PC-3 (cell line): ENCODE data around the gene FAM184A. TPM values are rescaled to one million over a fixed set of nuclear protein-coding genes. Genes with fewer than 3 reads are reported as not detected.

Experiments
- ATAC-seq: fragments of 200-7000 bp; cut with Tn5 transposase; 2 replicates; pipeline ENCODE4 v1.9.1; 2020; ENCODE audit warnings: mild to moderate bottlenecking, moderate library complexity
- BruUV-seq: library from RNA; stranded (reverse); fragments of 400-500 nt; replicated peaks from 2 replicates; lab custom pipeline; 2021; lab: Mats Ljungman, UMichigan
- CTCF ChIA-PET: fragments of 300-600 bp; sonication (Branson Sonifier 250); formaldehyde crosslinking; loops from one replicate; lab custom pipeline; 2022; ENCODE audit warnings: antibody characterized with exemption; lab: Charles Lee
- POLR2A ChIA-PET: fragments of 300-600 bp; sonication (Branson Sonifier 250); formaldehyde crosslinking; loops from one replicate; lab custom pipeline; 2022; ENCODE audit warnings: antibody characterized with exemption; ENCODE audit not compliant: unreplicated experiment; lab: Charles Lee
- DNase-seq: peaks from one replicate; pipeline ENCODE4 v3.0.0-alpha.2; 2015
- H2AFZ ChIP-seq: fragments of 300-600 bp; sonication (generic); 2 replicates; pipeline ENCODE4 v1.6.0; 2016; ENCODE audit warnings: antibody characterized with exemption, low read length
- H3F3A ChIP-seq: fragments of 300-600 bp; sonication (generic); one replicate; pipeline ENCODE4 v1.6.0; 2017; ENCODE audit warnings: antibody characterized with exemption, low read length, control low read depth, mild to moderate bottlenecking; ENCODE audit not compliant: unreplicated experiment
- H3K27ac ChIP-seq: fragments of 300-600 bp; sonication (generic); 2 replicates; pipeline ENCODE4 v1.5.1; 2016; ENCODE audit warnings: mild to moderate bottlenecking, low read length
- H3K27me3 ChIP-seq: fragments of 300-600 bp; sonication (generic); 2 replicates; pipeline ENCODE4 v1.6.1; 2016; ENCODE audit warnings: low read length, mixed read lengths
- H3K36me3 ChIP-seq: fragments of 300-600 bp; sonication (generic); 2 replicates; pipeline ENCODE4 v1.6.1; 2016; ENCODE audit warnings: low read depth, mixed run types, low read length, mixed read lengths
- H3K4me1 ChIP-seq: fragments of 300-600 bp; sonication (generic); 2 replicates; pipeline ENCODE4 v1.5.1; 2016; ENCODE audit warnings: low read length; ENCODE audit not compliant: insufficient read depth
- H3K4me2 ChIP-seq: fragments of 300-600 bp; sonication (generic); 2 replicates; pipeline ENCODE4 v1.6.0; 2016; ENCODE audit warnings: low read length
- H3K4me3 ChIP-seq: fragments of 300-600 bp; sonication (generic); 2 replicates; pipeline ENCODE4 v1.5.1; 2016; ENCODE audit warnings: mild to moderate bottlenecking, low read length, mixed read lengths
- H3K79me2 ChIP-seq: fragments of 300-600 bp; sonication (generic); 2 replicates; pipeline ENCODE4 v1.6.1; 2017; ENCODE audit warnings: low read length, mixed read lengths
- H3K9ac ChIP-seq: fragments of 300-600 bp; sonication (generic); 2 replicates; pipeline ENCODE4 v1.6.0; 2016; ENCODE audit warnings: mild to moderate bottlenecking, low read length
- H3K9me2 ChIP-seq: fragments of 300-600 bp; sonication (generic); replicated peaks from 2 replicates; pipeline ENCODE4 v1.6.1; 2016; ENCODE audit warnings: mixed run types, low read length, mixed read lengths
- H3K9me3 ChIP-seq: fragments of 300-600 bp; sonication (generic); 2 replicates; pipeline ENCODE4 v1.6.1; 2016; ENCODE audit warnings: low read length, mixed read lengths
- H4K20me1 ChIP-seq: fragments of 300-600 bp; sonication (generic); 2 replicates; pipeline ENCODE4 v1.6.1; 2016; ENCODE audit warnings: low read length, mixed read lengths
- CTCF ChIP-seq: fragments of 300-600 bp; sonication (generic); conservative IDR thresholded peaks from 2 replicates; pipeline ENCODE4 v1.5.1; 2017; ENCODE audit warnings: antibody characterized with exemption, low read depth, mild to moderate bottlenecking, low read length
- EZH2 ChIP-seq: fragments of 300-600 bp; sonication (generic); IDR thresholded peaks from one replicate; pipeline ENCODE4 v1.6.1; 2017; ENCODE audit warnings: antibody characterized with exemption, mild to moderate bottlenecking, low read length; ENCODE audit not compliant: unreplicated experiment
- EZH2phosphoT487 ChIP-seq: fragments of 300-600 bp; sonication (generic); IDR thresholded peaks from 2 replicates; pipeline ENCODE4 v1.6.1; 2018; ENCODE audit warnings: mild to moderate bottlenecking, antibody characterized with exemption, low read length, borderline replicate concordance
- intact Hi-C: fragments of 100-400 bp; cut with micrococcal nuclease; formaldehyde crosslinking; loops from 2 replicates; pipeline ENCODE4 v1.9.0; 2023
- total RNA-seq: library from RNA; depleted of rRNA; stranded (reverse); fragments of >200 nt; gene quantifications from 2 replicates; pipeline ENCODE4 v1.2.3, GENCODE V29; 2014

The FAM184A gene
- total RNA-seq, 1 experiment from 2014 or later = 4.4 TPM

DNA sequence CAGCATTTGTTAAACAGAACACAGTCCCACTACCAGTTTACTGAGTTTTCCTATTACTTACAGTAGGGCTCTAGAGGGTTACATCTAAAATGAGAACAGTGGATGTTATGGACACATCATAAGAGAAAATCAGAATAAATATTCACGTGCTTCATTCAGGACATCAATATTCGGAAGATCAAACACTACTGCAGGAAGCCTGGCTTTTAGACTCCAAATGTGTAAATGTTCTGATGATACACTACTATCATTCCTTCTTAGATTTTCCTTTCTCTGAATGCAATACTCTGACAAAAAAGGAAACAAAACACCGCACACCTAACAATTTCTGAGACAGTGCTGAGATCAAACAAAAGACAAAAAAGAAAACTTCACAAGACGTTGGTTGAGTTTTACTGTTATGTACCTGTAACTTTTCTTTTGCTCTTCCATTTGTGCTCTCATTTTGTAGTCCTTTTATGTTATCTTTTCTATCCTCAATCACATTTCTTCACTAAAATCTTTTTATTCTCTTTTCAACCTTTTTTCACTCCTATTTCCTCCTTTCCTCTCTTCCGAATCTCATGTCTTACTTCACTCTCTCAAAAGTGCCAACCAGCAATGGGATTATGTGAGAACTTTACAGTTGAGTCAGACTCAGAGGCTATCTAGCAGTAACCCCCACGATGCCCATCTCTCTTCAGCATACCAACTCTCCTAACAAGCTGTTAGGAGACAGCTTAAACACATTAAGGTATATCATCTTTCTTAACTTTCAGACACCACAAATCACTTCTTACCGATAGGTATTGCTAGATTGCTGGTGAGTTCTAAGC, 1.7 kb downstream of the FAM184A start:
- intact Hi-C loops = no loop called here
- no TSS peak for BruUV-seq
- CTCF ChIA-PET = no interaction called here

DNA sequence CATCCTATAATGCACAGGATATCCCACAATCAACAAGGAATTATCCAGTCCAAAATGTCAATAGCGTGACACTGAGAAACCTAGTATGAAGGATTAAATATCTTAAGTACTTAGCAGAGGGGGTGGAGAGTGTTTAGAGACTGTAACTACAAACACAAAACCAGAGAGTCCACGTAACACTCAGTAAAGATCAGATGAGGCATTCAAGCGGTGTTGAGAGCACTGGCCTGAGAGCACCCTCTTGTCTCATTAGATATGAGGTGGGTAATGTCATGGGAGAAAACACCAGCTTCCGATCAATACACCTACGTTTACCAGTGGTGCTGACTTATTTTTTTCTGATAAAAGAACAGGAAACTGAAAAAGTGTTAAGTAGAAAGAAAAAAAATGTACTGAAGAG, 2.3 kb downstream of the FAM184A start:
- ChIA-PET CTCF (no interaction called here), POLR2A (no interaction called here)
- H3K9me2 ChIP-seq = no peaks in the 10 kb centered on the region
- no peaks in the 10 kb centered on the region for H3K27me3 ChIP-seq
- no peaks in the 10 kb centered on the region for H3F3A ChIP-seq
- intact Hi-C loops = no loop called here
- no peak overlapping the region for H3K4me2 ChIP-seq
- DNase-seq (no peak), ATAC-seq (no peak)
- H3K9me3 ChIP-seq = no peaks in the 10 kb centered on the region
- H3K9ac ChIP-seq = no peak overlapping the region
- H3K27ac ChIP-seq = no peak overlapping the region
- H3K36me3 ChIP-seq = no peaks in the 10 kb centered on the region
- H3K4me1 ChIP-seq = peaks cover 12% of the 10 kb centered on the region; the same call in 1 of the 2 replicates
- no peak for TF ChIP-seq CTCF
- no peak for TF ChIP-seq EZH2
- no peak for TF ChIP-seq EZH2phosphoT487
- H2AFZ ChIP-seq = no peak overlapping the region
- H4K20me1 ChIP-seq = no peaks in the 10 kb centered on the region
- H3K79me2 ChIP-seq = no peaks in the 10 kb centered on the region
- no TSS peak for BruUV-seq
- H3K4me3 ChIP-seq = no peak overlapping the region

More for the DNA sequence above, 1.7 kb downstream of the FAM184A start:
- no peaks in the 10 kb centered on the region for H3K27me3 ChIP-seq
- ATAC-seq (no peak; the same call in 1 of the 2 replicates), DNase-seq (no peak)
- no peak overlapping the region for H2AFZ ChIP-seq
- peak overlapping the region; percentile 82; the same call in 1 of the 2 replicates for H3K4me3 ChIP-seq
- no peaks in the 10 kb centered on the region for H3K9me2 ChIP-seq
- POLR2A ChIA-PET = no interaction called here
- peak overlapping the region; percentile 99 for H3K4me2 ChIP-seq
- TF ChIP-seq CTCF = no peak
- TF ChIP-seq EZH2 = no peak
- TF ChIP-seq EZH2phosphoT487 = no peak
- H4K20me1 ChIP-seq = no peaks in the 10 kb centered on the region
- H3K79me2 ChIP-seq = no peaks in the 10 kb centered on the region
- H3K27ac ChIP-seq = no peak overlapping the region
- no peaks in the 10 kb centered on the region for H3F3A ChIP-seq
- peaks cover 12% of the 10 kb centered on the region; the same call in 1 of the 2 replicates for H3K4me1 ChIP-seq
- no peaks in the 10 kb centered on the region for H3K9me3 ChIP-seq
- H3K9ac ChIP-seq = no peak overlapping the region
- no peaks in the 10 kb centered on the region for H3K36me3 ChIP-seq
